HepG2 (cell line): ENCODE data around the gene NRBF2.

Experiments used
- RFX5 ChIP-seq: IDR thresholded peaks from 2 replicates; pipeline ENCODE4 v1.6.1; 2011; ENCODE audit warnings: low read depth, low read length, improper control_type of control experiment
- ZNF10 ChIP-seq: sonication (generic); formaldehyde crosslinking; IDR thresholded peaks from 2 replicates; pipeline ENCODE4 v1.4.0; 2020; ENCODE audit warnings: mild to moderate bottlenecking, low read depth, missing genetic modification reagents, borderline replicate concordance
- TF ChIP-seq, protein P1 (sequence below): sonication (generic); formaldehyde crosslinking; IDR thresholded peaks from 2 replicates; pipeline ENCODE4 v1.9.0; 2021; ENCODE audit warnings: missing genetic modification reagents, mild to moderate bottlenecking, borderline replicate concordance

DNA sequence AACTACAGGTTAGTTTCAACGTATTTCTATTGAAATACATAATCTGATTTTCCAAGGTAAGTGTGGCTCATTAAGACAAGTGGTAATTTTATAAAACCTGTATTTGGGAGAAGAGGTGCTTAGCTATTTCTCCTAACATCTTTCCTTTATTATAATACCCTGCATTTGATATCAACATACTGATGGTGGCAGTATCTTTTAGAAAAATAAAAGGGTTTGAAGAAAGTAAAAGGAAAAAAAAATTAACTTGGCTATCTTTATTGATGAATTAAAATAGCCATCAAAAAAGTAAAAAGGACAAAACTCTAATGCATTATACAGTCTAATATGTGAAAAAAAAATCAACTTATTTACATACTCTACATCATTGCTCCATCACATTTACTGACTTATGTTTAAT, 68.0 kb downstream of the NRBF2 start:
- TF ChIP-seq RFX5: no peak
- TF ChIP-seq, protein P1, sequence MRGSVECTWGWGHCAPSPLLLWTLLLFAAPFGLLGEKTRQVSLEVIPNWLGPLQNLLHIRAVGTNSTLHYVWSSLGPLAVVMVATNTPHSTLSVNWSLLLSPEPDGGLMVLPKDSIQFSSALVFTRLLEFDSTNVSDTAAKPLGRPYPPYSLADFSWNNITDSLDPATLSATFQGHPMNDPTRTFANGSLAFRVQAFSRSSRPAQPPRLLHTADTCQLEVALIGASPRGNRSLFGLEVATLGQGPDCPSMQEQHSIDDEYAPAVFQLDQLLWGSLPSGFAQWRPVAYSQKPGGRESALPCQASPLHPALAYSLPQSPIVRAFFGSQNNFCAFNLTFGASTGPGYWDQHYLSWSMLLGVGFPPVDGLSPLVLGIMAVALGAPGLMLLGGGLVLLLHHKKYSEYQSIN (CRISPR knock-in tag): no peak
- TF ChIP-seq ZNF10 (CRISPR knock-in tag): no peak
